Measurements from ENCODE around the gene ORM1.

DNA sequence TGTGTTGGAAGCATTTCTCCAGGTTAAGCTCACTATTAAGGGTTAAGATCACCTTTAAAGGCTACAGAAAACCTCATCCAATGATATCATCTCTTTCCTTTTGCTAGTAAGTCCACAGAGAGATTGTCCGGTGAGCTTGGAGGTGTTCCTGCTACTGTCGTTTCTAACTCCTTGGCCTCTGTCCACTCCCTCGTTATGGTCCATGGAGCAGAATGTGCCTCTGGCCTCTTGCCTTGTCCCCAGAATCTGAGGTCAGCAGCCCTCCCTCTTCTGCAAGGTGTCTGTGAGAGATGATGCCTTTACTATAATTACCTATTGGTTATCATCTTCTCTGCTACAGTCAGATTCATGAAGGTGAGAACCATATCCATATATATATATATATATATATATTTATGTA, 21.8 kb downstream of the ORM1 start:
- TF ChIP-seq CTCF (IDR thresholded peaks at IDR 0.05) (no peak), POLR2A (IDR thresholded peaks at IDR 0.05) (no peak)
